GM12878 (cell line): ENCODE results near the gene TBATA. TPM values are rescaled to one million over a fixed set of nuclear protein-coding genes. Genes with fewer than 3 reads are reported as not detected.

Experiments used
- ATAC-seq: fragments of 200-7000 bp; cut with Tn5 transposase; 3 replicates; pipeline ENCODE4 v1.9.1; 2020; ENCODE audit warnings: mild to moderate bottlenecking, moderate library complexity
- BruUV-seq: library from RNA; stranded (reverse); fragments of 400-500 nt; replicated peaks from 2 replicates; lab custom pipeline; 2021; lab: Mats Ljungman, UMichigan
- CTCF ChIA-PET: fragments of 300-600 bp; sonication (Branson Sonifier 250); formaldehyde crosslinking; extraction: SDS; loops from one replicate; lab custom pipeline; 2021; ENCODE audit warnings: inconsistent platforms; lab: Yijun Ruan, JAX
- POLR2A ChIA-PET: fragments of 350-600 bp; formaldehyde crosslinking; extraction: SDS; loops from one replicate; lab custom pipeline; 2021; ENCODE audit warnings: inconsistent platforms; lab: Charles Lee
- RAD21 ChIA-PET: fragments of 300-600 bp; sonication (Branson Sonifier 250); formaldehyde crosslinking; loops from one replicate; lab custom pipeline; 2023; ENCODE audit warnings: antibody characterized with exemption; ENCODE audit not compliant: unreplicated experiment; lab: Charles Lee
- SMC1A ChIA-PET: fragments of 300-600 bp; sonication (Branson Sonifier 250); formaldehyde crosslinking; loops from one replicate; lab custom pipeline; 2023; ENCODE audit not compliant: unreplicated experiment, uncharacterized antibody; lab: Charles Lee
- DNase-seq: peaks from one replicate; pipeline ENCODE4 v3.0.0-alpha.2; 2011; ENCODE audit warnings: low read depth, low spot score
- FAIRE-seq: peaks from 3 replicates; lab custom pipeline; 2011; peaks lifted over from hg19 to GRCh38; lab: Jason Lieb, UNC
- H2AFZ ChIP-seq: 2 replicates; pipeline ENCODE4 v1.6.0; 2011; ENCODE audit warnings: low read depth, low read length, control low read depth; ENCODE audit not compliant: control insufficient read depth
- H3K27ac ChIP-seq: 2 replicates; pipeline ENCODE4 v1.5.1; 2011; ENCODE audit warnings: control low read depth; ENCODE audit not compliant: control insufficient read depth, insufficient read depth
- H3K27me3 ChIP-seq, 2 experiments: replicated peaks in 1 of 2; 2 replicates each; pipeline versions ENCODE4 v1.6.0 to v1.6.1; 2011; ENCODE audit warnings: low read length in 1 of 2; ENCODE audit not compliant: control insufficient read depth in 2 of 2, insufficient read depth in 2 of 2
- H3K36me3 ChIP-seq, 2 experiments: 2 replicates each; pipeline ENCODE4 v1.5.1; 2011; ENCODE audit warnings: low read length in 1 of 2; ENCODE audit not compliant: control insufficient read depth in 2 of 2, insufficient read depth in 2 of 2
- H3K4me1 ChIP-seq: 2 replicates; pipeline ENCODE4 v1.6.1; 2011; ENCODE audit warnings: mild to moderate bottlenecking, low read length, moderate library complexity, mixed read lengths; ENCODE audit not compliant: control insufficient read depth, insufficient read depth
- H3K4me2 ChIP-seq: 2 replicates; pipeline ENCODE4 v1.6.0; 2011; ENCODE audit warnings: control low read depth; ENCODE audit not compliant: control insufficient read depth, insufficient read depth
- H3K4me3 ChIP-seq: fragments of 200-600 bp; sonication (generic); 2 replicates; pipeline ENCODE4 v1.5.1; 2016
- H3K79me2 ChIP-seq: 2 replicates; pipeline ENCODE4 v1.6.0; 2011; ENCODE audit warnings: low read length; ENCODE audit not compliant: control insufficient read depth, insufficient read depth
- H3K9ac ChIP-seq: 2 replicates; pipeline ENCODE4 v1.8.0; 2011; ENCODE audit warnings: low read length, control low read depth, mixed read lengths; ENCODE audit not compliant: control insufficient read depth, insufficient read depth
- H3K9me3 ChIP-seq: replicated peaks from 3 replicates; pipeline ENCODE4 v1.5.1; 2011; ENCODE audit warnings: mild to moderate bottlenecking, low read length; ENCODE audit not compliant: control insufficient read depth, insufficient read depth
- H4K20me1 ChIP-seq: 2 replicates; pipeline ENCODE4 v1.6.0; 2011; ENCODE audit not compliant: control insufficient read depth, insufficient read depth
- BMI1 ChIP-seq: fragments of 450-650 bp; IDR thresholded peaks from 2 replicates; pipeline ENCODE4 v1.6.1; 2016; ENCODE audit warnings: mild to moderate bottlenecking, moderate library complexity, borderline replicate concordance
- CBX5 ChIP-seq: sonication (generic); IDR thresholded peaks from 2 replicates; pipeline ENCODE4 v1.6.1; 2016; ENCODE audit warnings: low read depth, moderate library complexity, mild to moderate bottlenecking, inconsistent platforms
- CREM ChIP-seq: IDR thresholded peaks from 2 replicates; pipeline ENCODE4 v1.6.1; 2014; ENCODE audit warnings: antibody characterized with exemption, low read depth
- EGR1 ChIP-seq, 2 experiments: IDR thresholded peaks; 1 replicate in 1 of 2; 2 replicates in 1 of 2; pipeline ENCODE4 v1.6.1; 2011 to 2012; ENCODE audit warnings: low read depth in 2 of 2, low read length in 2 of 2, borderline replicate concordance in 1 of 2, mild to moderate bottlenecking in 1 of 2, moderate library complexity in 1 of 2
- IRF4 ChIP-seq: IDR thresholded peaks from 2 replicates; pipeline ENCODE4 v1.6.1; 2011; ENCODE audit warnings: low read depth, low read length
- MEF2B ChIP-seq: fragments of 450-650 bp; IDR thresholded peaks from 2 replicates; pipeline ENCODE4 v1.6.1; 2018; ENCODE audit warnings: mild to moderate bottlenecking, moderate library complexity; ENCODE audit not compliant: partially characterized antibody, poor library complexity, severe bottlenecking
- MXI1 ChIP-seq: fragments of 150-350 bp; IDR thresholded peaks from 2 replicates; pipeline ENCODE4 v1.6.1; 2011; ENCODE audit warnings: low read depth, mild to moderate bottlenecking, inconsistent platforms, low read length, improper control_type of control experiment
- MYC ChIP-seq: IDR thresholded peaks from 2 replicates; pipeline ENCODE4 v1.6.1; 2011; ENCODE audit warnings: mild to moderate bottlenecking, low read length, moderate library complexity, inconsistent platforms; ENCODE audit not compliant: insufficient read depth, insufficient replicate concordance, insufficient read length, severe bottlenecking
- PML ChIP-seq: IDR thresholded peaks from 2 replicates; pipeline ENCODE4 v1.6.1; 2012; ENCODE audit warnings: low read length, inconsistent platforms
- POLR2AphosphoS2 ChIP-seq: IDR thresholded peaks from 2 replicates; pipeline ENCODE4 v1.6.1; 2011; ENCODE audit warnings: low read depth, mild to moderate bottlenecking, low read length, improper control_type of control experiment, moderate library complexity
- SMC3 ChIP-seq: IDR thresholded peaks from 2 replicates; pipeline ENCODE4 v1.6.1; 2011; ENCODE audit warnings: low read length, improper control_type of control experiment, borderline replicate concordance
- SP1 ChIP-seq: IDR thresholded peaks from one replicate; pipeline ENCODE4 v1.6.1; 2011; ENCODE audit warnings: low read depth, low read length
- SREBF2 ChIP-seq: IDR thresholded peaks from 2 replicates; pipeline ENCODE4 v1.6.1; 2012; ENCODE audit warnings: mild to moderate bottlenecking, low read length
- ZNF622 ChIP-seq: fragments of 450-650 bp; IDR thresholded peaks from 2 replicates; pipeline ENCODE4 v1.6.1; 2017; ENCODE audit warnings: mild to moderate bottlenecking, inconsistent platforms
- whole genome bisulfite sequencing: methylation state at CpG from one replicate; pipeline ENCODE4 v1.1.6; 2016; ENCODE audit warnings: low lambda C conversion rate; ENCODE audit not compliant: insufficient replicate concordance, insufficient coverage; ENCODE audit errors: missing lambda C conversion rate; 5-methylcytosine and 5-hydroxymethylcytosine counted together
- in situ Hi-C: fragments of 300-500 bp; cut with MboI; formaldehyde crosslinking; loops from 9 replicates; pipeline ENCODE4 v1.14.3; 2018; ENCODE audit warnings: mixed read lengths
- intact Hi-C: fragments of 100-400 bp; cut with micrococcal nuclease; formaldehyde crosslinking; loops from one replicate; pipeline ENCODE4 v1.14.2; 2022; ENCODE audit not compliant: unreplicated experiment
- polyA plus RNA-seq, 11 experiments: library from polyadenylated mRNA; depleted of rRNA in 4 of 11; unstranded in 6 of 11; stranded (reverse) in 5 of 11; fragments of >200 nt; fragmentation: Nextera tagmentation in 4 of 11; fragmentation: Illumina TruSeq in 1 of 11; extraction: Ambion mirVana in 4 of 11; extraction: Trizol in 1 of 11; gene quantifications; 1 replicate in 1 of 11; 2 replicates in 10 of 11; pipeline versions ENCODE4 v1.2.1 to v1.2.3, GENCODE V29; 2011 to 2016; ENCODE audit warnings: inconsistent platforms in 2 of 11, missing spikeins in 2 of 11, low read depth in 1 of 11
- total RNA-seq, 4 experiments: library from RNA; depleted of rRNA in 3 of 4; stranded (reverse); fragments of >200 nt in 3 of 4; fragmentation: Illumina TruSeq in 1 of 4; extraction: Trizol in 1 of 4; gene quantifications; 2 replicates each; pipeline versions ENCODE4 v1.2.1 to v1.2.3, GENCODE V29; 2013 to 2021
- TF ChIP-seq, protein P1 (sequence below): IDR thresholded peaks from 2 replicates; pipeline ENCODE4 v1.6.1; 2012; ENCODE audit warnings: low read depth, low read length, improper control_type of control experiment
- TF ChIP-seq, protein P2 (sequence below): IDR thresholded peaks from 2 replicates; pipeline ENCODE4 v1.6.1; 2011; ENCODE audit warnings: low read depth, low read length, improper control_type of control experiment, borderline replicate concordance

Gene TBATA
- total and polyA plus RNA-seq, 10 of the 15 experiments (the other 5 are each of a cell fraction or from before 2014, with no cell fraction given), result not detected

DNA sequence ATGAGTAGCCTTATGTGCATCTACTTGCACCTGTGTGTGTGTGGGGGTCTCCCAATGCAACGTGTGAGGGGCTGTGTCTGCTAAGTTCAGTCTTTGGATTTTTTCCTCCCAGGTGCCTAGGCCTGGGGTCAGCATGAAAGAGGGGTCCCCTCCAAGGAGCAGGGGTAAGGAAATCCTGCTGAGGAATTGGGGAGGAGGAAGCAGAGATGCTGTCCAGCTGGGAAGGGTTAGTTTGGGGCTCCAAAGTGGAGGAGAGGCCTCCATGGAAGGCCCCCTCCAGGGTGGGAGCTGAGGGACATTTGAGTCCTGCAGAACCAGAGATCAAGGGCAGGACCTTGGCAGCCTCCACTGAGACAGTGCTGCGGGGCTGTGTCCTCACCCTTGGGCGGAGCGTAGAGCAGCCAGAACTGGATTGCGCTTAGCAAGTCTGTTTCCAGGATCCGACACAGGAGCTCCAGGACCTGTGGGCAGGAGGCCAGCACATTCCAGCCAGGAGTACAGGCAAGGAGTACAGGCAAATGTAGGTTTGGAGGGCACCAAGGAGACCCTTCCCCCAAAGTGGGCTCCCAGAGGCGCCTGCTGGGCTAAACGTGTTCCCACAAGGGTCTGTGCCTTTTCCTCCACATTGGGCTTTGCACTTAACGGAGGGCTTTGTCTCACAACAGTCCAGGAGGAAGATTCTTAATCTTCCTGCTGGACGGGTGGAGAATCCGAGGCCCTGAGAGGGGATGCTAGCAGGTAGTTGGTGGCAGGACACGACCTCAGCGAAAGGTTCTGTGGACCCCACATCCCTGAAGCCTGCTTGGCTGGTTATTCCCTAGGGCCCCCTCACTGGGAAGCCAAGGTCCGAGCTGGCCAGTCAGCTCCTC, 10.1 kb downstream of the TBATA start:
- in situ Hi-C loops (no loop called here), intact Hi-C loops (no loop called here)
- DNase-seq (no peak), ATAC-seq (no peak), FAIRE-seq (no peak)
- no peak overlapping the region for H3K4me3 ChIP-seq
- H3K79me2 ChIP-seq, result no peaks in the 10 kb centered on the region
- ChIA-PET RAD21 (no interaction called here), SMC1A (no interaction called here), CTCF (no interaction called here), POLR2A (no interaction called here)
- no peaks in the 10 kb centered on the region; a peak in 1 of 4 replicates for H3K27me3 ChIP-seq
- H3K4me2 ChIP-seq, result no peak overlapping the region
- no peaks in the 10 kb centered on the region for H3K36me3 ChIP-seq
- BruUV-seq, result no TSS peak
- WGBS, result 26% methylated on average over 14 of the region's 14 CpGs
- no peak overlapping the region for H3K27ac ChIP-seq
- no peaks in the 10 kb centered on the region for H3K9me3 ChIP-seq
- no peak overlapping the region for H3K9ac ChIP-seq
- no peaks in the 10 kb centered on the region for H3K4me1 ChIP-seq
- no peaks in the 10 kb centered on the region for H4K20me1 ChIP-seq
- H2AFZ ChIP-seq, result no peak overlapping the region
- TF ChIP-seq IRF4 (no peak), PML (no peak), CREM (no peak), BMI1 (no peak), CBX5 (no peak), SMC3 (no peak), EGR1 (IDR thresholded peaks at IDR 0.05; ENCODE audit: borderline replicate concordance in 1 of 2, low read depth in 2 of 2, low read length in 2 of 2) (no peak), MXI1 (no peak), MYC (no peak), MEF2B (no peak), SP1 (no peak), POLR2AphosphoS2 (no peak), SREBF2 (no peak), ZNF622 (no peak)
- TF ChIP-seq, protein P1, sequence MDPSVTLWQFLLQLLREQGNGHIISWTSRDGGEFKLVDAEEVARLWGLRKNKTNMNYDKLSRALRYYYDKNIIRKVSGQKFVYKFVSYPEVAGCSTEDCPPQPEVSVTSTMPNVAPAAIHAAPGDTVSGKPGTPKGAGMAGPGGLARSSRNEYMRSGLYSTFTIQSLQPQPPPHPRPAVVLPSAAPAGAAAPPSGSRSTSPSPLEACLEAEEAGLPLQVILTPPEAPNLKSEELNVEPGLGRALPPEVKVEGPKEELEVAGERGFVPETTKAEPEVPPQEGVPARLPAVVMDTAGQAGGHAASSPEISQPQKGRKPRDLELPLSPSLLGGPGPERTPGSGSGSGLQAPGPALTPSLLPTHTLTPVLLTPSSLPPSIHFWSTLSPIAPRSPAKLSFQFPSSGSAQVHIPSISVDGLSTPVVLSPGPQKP, result no peak
- TF ChIP-seq, protein P2, sequence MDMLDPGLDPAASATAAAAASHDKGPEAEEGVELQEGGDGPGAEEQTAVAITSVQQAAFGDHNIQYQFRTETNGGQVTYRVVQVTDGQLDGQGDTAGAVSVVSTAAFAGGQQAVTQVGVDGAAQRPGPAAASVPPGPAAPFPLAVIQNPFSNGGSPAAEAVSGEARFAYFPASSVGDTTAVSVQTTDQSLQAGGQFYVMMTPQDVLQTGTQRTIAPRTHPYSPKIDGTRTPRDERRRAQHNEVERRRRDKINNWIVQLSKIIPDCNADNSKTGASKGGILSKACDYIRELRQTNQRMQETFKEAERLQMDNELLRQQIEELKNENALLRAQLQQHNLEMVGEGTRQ, result no peak
